ENCODE results near the gene CDKN2A. TPM values are rescaled to one million over a fixed set of nuclear protein-coding genes. Genes with fewer than 3 reads are reported as not detected.

The CDKN2A gene
- total and polyA plus RNA-seq, 4 donors = 0.11 to 0.80 (median 0.40) TPM; not detected in 1

DNA sequence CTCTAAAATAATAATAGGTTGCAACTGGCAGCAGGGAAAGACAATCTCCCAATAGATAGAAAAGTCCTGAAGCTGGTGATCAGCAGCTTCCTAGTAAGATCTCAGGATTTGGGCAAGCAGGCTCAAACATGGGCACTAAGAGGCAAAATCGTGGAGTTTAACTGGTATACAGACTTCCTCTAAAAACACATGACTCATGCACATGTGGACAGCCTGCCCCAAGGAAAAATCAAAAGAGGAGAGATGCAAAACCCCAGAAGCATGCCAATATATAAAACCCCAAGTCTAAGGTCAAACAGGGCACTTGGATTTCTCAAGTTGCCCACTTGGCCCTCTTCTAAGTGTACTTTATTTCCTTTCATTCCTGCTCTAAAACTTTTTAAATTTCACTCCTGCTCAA is 62.8 kb downstream of the CDKN2A start:
- Histone ChIP-seq H3K4me1 (ENCODE audit: control insufficient read depth, insufficient read depth, low read length) (no peaks in the 10 kb centered on the region), H3K27me3 (ENCODE audit: control insufficient read depth, insufficient read depth, low read length) (no peaks in the 10 kb centered on the region), H3K4me3 (ENCODE audit: low read depth, low read length) (no peak overlapping the region), H3K36me3 (ENCODE audit: control insufficient read depth, insufficient read depth, low read length) (no peaks in the 10 kb centered on the region), H3K27ac (ENCODE audit: low read depth, low read length) (no peak overlapping the region), H3K9me3 (ENCODE audit: control insufficient read depth, insufficient read depth, low read length) (no peaks in the 10 kb centered on the region)
- 100% methylated on average over 1 of the region's 1 CpG for WGBS (ENCODE audit: insufficient coverage)
- DNase-seq (ENCODE audit: low read depth in 4 of 6, low spot score in 6 of 6) = no peak

DNA sequence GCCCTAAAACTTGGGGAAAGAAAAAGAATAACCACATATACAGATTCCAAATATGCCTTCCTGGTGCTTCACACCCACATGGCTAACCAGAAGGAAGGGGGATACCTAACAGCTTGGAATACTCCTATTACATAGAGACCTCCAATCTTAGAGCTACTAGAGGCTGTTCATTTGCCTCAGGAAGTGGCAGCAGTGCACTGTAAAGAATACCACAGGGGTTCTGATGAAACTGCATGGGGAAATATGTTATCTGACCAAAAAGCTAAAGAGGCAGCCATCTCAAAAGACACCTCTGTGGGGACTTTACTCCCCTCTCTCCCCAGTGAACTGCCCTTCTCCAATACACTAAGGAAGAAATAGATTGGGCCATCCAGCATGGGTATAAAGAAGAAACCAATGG is 66.4 kb downstream of the CDKN2A start:
- Histone ChIP-seq H3K4me1 (ENCODE audit: control insufficient read depth, insufficient read depth, low read length) (no peaks in the 10 kb centered on the region), H3K9me3 (ENCODE audit: control insufficient read depth, insufficient read depth, low read length) (no peaks in the 10 kb centered on the region), H3K27me3 (ENCODE audit: control insufficient read depth, insufficient read depth, low read length) (no peaks in the 10 kb centered on the region), H3K27ac (ENCODE audit: low read depth, low read length) (no peak overlapping the region), H3K36me3 (ENCODE audit: control insufficient read depth, insufficient read depth, low read length) (no peaks in the 10 kb centered on the region), H3K4me3 (ENCODE audit: low read depth, low read length) (no peak overlapping the region)
- DNase-seq (ENCODE audit: low read depth in 4 of 6, low spot score in 6 of 6) = no peak

- Histone ChIP-seq H3K36me3 (ENCODE audit: control insufficient read depth, insufficient read depth, low read length) (no peaks in the 10 kb centered on the region), H3K27ac (ENCODE audit: low read depth, low read length) (no peak overlapping the region), H3K27me3 (ENCODE audit: control insufficient read depth, insufficient read depth, low read length) (no peaks in the 10 kb centered on the region), H3K4me3 (ENCODE audit: low read depth, low read length) (no peak overlapping the region), H3K4me1 (ENCODE audit: control insufficient read depth, insufficient read depth, low read length) (no peaks in the 10 kb centered on the region), H3K9me3 (ENCODE audit: control insufficient read depth, insufficient read depth, low read length) (no peaks in the 10 kb centered on the region)
- 100% methylated on average over 1 of the region's 1 CpG for WGBS (ENCODE audit: insufficient coverage)
- no peak for DNase-seq (ENCODE audit: low read depth in 4 of 6, low spot score in 6 of 6)
These were observed 70.5 kb downstream of the CDKN2A start for GRCh38 chr9:21923694-21924093.

GRCh38 chr9:21919377-21920362 is 74.5 kb downstream of the CDKN2A start:
- 73% methylated on average over 1 of the region's 4 CpGs for WGBS (ENCODE audit: insufficient coverage)
- H3K36me3 ChIP-seq (ENCODE audit: control insufficient read depth, insufficient read depth, low read length) = no peaks in the 10 kb centered on the region

More at GRCh38 chr9:21919377-21920362, 74.5 kb downstream of the CDKN2A start:
- H3K27ac ChIP-seq (ENCODE audit: low read depth, low read length) = no peak overlapping the region
- no peak overlapping the region for H3K4me3 ChIP-seq (ENCODE audit: low read depth, low read length)
- H3K27me3 ChIP-seq (ENCODE audit: control insufficient read depth, insufficient read depth, low read length) = no peaks in the 10 kb centered on the region
- H3K4me1 ChIP-seq (ENCODE audit: control insufficient read depth, insufficient read depth, low read length) = no peaks in the 10 kb centered on the region
- DNase-seq (ENCODE audit: low read depth in 4 of 6, low spot score in 6 of 6) = peak in 1 of 6 donors; percentile 1
- H3K9me3 ChIP-seq (ENCODE audit: control insufficient read depth, insufficient read depth, low read length) = no peaks in the 10 kb centered on the region

Other genes with a start within 250 kb of the CDKN2A start
- gene MTAP, start 191.8 kb downstream of the CDKN2A start, total RNA-seq = 10 to 100 TPM; 24.6 to 30.0 TPM
- gene MTAP, start 191.8 kb downstream of the CDKN2A start, polyA plus RNA-seq (ENCODE audit: insufficient read length in 2 of 2) = 10 to 100 TPM; 19.8 to 21.0 TPM
- under 1 TPM; 0.50 to 0.55 TPM for gene CDKN2B-AS1, start 399 bp upstream of the CDKN2A start, total RNA-seq
- under 1 TPM; 0.29 to 0.51 TPM for gene CDKN2B-AS1, start 399 bp upstream of the CDKN2A start, polyA plus RNA-seq (ENCODE audit: insufficient read length in 2 of 2)
- under 1 TPM; 0.79 to 0.94 TPM for gene CDKN2B, start 14.9 kb upstream of the CDKN2A start, total RNA-seq
- 1 to 10 TPM; 1.8 TPM for gene CDKN2B, start 14.9 kb upstream of the CDKN2A start, polyA plus RNA-seq (ENCODE audit: insufficient read length in 2 of 2)

Measured in spinal cord (tissue), 10 donors.